H1 (cell line): Measurements from ENCODE around the gene SLC25A24. TPM values are rescaled to one million over a fixed set of nuclear protein-coding genes. Genes with fewer than 3 reads are reported as not detected.

Experiments
- CHD7 ChIP-seq: fragments of 300-600 bp; sonication (generic); IDR thresholded peaks from 2 replicates; pipeline ENCODE4 v1.7.1; 2012; ENCODE audit warnings: low read length, moderate library complexity, mild to moderate bottlenecking, inconsistent platforms; ENCODE audit not compliant: insufficient replicate concordance
- EGR1 ChIP-seq: IDR thresholded peaks from 2 replicates; pipeline ENCODE4 v1.6.1; 2011; ENCODE audit warnings: low read depth, low read length, borderline replicate concordance
- NRF1 ChIP-seq: IDR thresholded peaks from 2 replicates; pipeline ENCODE4 v1.6.1; 2011; ENCODE audit warnings: mild to moderate bottlenecking, low read depth, low read length, improper control_type of control experiment
- polyA plus RNA-seq, 7 experiments: library from polyadenylated mRNA; depleted of rRNA in 3 of 7; stranded (reverse) in 5 of 7; unstranded in 2 of 7; fragments of >200 nt in 5 of 7; fragments of 200-250 nt in 2 of 7; gene quantifications; 1 replicate in 5 of 7; 2 replicates in 1 of 7; 4 replicates in 1 of 7; pipeline versions ENCODE4 v1.2.1 to v1.2.3, GENCODE V29; 2011 to 2013; ENCODE audit warnings: missing spikeins in 2 of 7, mixed read lengths in 2 of 7
- total RNA-seq: library from RNA; stranded (reverse); fragmentation: NEBNext Ultra II Directional; extraction: Animal tissue kit (Norgen Biotek cat#: 25700); gene quantifications from 2 replicates; pipeline ENCODE4 v1.2.1, GENCODE V29; 2021

The SLC25A24 gene
- total and polyA plus RNA-seq, 2 of the 8 experiments (the other 6 are each of a cell fraction or from before 2014, with no cell fraction given): 13.6 to 40.6 TPM

GRCh38 chr1:108107658-108108057 is 92.5 kb downstream of the SLC25A24 start (continued):
- TF ChIP-seq CHD7 (no peak), EGR1 (no peak), NRF1 (no peak)
